Superior temporal gyrus (tissue), 1 donor: ENCODE measurements around the gene STARD3.

Source experiments
- DNase-seq: peaks from one replicate; pipeline ENCODE4 v3.0.0-alpha.2; 2016; ENCODE audit errors: extremely low spot score

The STARD3 gene

DNA sequence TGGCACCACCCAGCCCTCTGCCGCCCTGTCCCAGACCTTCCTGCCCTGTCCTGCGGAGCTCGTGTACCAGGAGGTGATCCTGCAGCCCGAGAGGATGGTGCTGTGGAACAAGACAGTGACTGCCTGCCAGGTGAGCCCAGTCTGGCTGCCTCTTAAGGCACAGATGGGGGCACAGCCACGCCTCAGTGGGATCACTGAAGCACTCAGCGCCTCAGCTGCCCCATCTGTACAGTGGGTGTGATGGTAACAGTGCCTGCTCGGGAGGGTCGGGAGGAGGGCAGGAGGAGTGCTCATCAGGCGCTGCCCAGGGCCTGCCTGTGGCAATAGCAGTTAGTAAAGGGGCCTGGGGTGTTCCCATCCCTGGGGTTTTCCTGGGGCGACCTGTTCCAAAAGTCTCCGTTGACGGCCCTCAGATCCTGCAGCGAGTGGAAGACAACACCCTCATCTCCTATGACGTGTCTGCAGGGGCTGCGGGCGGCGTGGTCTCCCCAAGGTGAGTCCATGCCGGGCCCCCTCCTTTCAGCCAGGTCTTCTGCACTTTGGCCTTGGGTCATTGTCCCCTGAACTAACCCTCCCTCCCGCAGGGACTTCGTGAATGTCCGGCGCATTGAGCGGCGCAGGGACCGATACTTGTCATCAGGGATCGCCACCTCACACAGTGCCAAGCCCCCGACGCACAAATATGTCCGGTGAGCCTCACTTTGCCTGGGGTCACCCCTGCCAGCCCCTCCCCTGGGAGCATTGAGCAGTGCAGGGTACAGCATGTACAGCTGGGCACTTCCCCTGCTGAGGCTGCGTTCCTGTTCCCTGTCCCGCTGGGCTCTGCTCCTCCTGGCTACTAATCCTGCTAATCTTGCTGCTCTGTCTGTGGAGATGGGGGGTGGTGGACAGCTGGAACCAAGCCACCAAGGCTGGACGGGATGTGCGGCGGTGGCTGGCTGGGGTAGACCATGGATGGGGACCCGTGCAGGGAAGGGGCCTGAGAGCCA lies 23.7 kb downstream of the STARD3 start:
- DNase-seq, result no peak

DNA sequence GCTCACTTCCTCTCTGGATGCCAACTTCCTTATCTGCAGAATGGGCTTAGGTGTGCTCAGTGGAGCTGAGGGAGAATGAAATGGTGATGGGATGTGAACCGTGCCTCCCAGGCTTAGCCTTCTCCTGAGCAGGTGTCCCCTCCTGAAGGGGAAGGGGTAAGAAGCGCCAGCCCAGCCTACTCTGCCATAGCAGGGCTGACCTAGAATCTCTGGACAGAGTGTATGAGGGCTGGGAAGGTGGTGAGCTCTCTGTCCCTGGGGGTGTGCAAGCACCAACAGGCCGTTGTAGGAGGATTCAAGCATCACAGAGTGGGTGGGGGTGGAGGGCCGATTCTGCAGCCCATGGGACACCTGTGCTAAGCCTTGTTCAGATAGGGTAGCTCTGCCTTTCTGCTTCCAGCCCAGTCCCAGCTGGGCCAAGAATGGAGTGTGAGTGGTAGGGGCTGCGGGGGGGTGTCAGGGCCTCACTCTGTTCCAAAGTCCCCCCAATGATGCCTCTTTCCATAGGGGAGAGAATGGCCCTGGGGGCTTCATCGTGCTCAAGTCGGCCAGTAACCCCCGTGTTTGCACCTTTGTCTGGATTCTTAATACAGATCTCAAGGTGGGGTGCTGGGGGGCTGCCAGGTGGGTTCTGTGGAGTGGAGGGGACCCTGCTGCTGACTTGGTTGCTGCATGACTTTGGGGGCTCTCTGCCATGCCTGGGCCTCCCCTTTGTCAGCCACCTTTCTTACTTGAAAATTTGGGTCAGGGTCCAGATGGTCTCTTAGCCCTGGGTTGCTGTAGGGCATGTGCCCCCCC lies 25.0 kb downstream of the STARD3 start:
- DNase-seq, result no peak

- DNase-seq, result no peak
These were observed 25.8 kb downstream of the STARD3 start for GRCh38 chr17:39662551-39663339.

GRCh38 chr17:39663340-39663687 lies 26.4 kb downstream of the STARD3 start:
- DNase-seq, result no peak

- DNase-seq, result no peak
These were observed 27.0 kb downstream of the STARD3 start for GRCh38 chr17:39663688-39664580.

GRCh38 chr17:39664581-39665561 lies 27.9 kb downstream of the STARD3 start, which contains the start of gene TCAP:
Gene TCAP (plus strand): TSS chr17:39665349. CDS start chr17:39665360, 11 bp downstream.
- no peak for DNase-seq

- DNase-seq, result no peak
These were observed 28.8 kb downstream of the STARD3 start for GRCh38 chr17:39665642-39666224.

DNA sequence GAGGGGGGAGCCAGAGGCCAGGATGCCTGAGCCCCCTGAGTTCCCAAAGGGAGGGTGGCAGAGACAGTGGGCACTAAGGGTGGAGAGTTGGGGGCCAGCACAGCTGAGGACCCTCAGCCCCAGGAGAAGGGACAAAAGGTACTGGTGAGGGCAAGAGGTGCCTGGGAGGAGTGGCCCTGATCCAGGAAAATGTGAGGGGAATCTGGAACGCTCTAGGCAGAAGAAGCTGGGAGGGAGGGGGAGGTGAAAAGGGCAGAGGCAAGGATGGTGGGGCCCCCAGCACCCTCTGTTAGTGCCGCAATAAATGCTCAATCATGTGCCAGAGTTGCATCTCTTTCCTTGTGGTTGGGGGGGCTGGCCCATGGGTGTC lies 29.3 kb downstream of the STARD3 start:
- no peak for DNase-seq

GRCh38 chr17:39666601-39667261 lies 29.8 kb downstream of the STARD3 start:
- no peak for DNase-seq

DNA sequence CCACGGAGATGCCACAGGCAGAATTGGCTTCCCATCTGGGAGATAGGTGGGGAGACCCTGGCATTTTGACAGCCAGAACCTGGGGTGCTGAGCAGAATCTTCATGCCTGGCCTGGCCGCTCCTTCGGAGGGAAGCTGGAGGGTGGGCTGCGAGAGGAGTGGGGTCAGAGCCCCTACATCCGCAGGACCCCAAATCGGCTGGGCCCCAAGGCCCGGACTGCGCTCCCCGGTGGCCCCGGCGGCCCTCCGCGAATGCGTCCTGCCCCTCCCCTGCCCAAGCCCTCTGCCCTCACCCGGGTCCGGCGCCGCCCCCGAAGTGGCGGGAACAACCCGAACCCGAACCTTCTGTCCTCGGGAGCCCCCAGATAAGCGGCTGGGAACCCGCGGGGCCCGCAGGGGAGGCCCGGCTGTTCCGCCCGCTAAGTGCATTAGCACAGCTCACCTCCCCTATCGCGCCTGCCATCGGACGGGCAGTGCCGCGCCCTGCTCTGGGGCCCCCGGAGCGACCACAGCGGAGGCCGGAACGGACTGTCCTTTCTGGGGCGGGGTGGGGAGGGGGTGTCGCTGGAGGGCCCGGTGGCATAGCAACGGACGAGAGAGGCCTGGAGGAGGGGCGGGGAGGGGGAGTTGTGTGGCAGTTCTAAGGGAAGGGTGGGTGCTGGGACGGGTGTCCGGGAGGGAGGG lies 30.5 kb downstream of the STARD3 start:
- no peak for DNase-seq

GRCh38 chr17:39667945-39668924 lies 31.3 kb downstream of the STARD3 start, which contains the start of gene PNMT:
Gene PNMT (plus strand): TSS chr17:39668453. CDS start chr17:39668476, 23 bp downstream.
- peak; percentile 49 for DNase-seq

DNA sequence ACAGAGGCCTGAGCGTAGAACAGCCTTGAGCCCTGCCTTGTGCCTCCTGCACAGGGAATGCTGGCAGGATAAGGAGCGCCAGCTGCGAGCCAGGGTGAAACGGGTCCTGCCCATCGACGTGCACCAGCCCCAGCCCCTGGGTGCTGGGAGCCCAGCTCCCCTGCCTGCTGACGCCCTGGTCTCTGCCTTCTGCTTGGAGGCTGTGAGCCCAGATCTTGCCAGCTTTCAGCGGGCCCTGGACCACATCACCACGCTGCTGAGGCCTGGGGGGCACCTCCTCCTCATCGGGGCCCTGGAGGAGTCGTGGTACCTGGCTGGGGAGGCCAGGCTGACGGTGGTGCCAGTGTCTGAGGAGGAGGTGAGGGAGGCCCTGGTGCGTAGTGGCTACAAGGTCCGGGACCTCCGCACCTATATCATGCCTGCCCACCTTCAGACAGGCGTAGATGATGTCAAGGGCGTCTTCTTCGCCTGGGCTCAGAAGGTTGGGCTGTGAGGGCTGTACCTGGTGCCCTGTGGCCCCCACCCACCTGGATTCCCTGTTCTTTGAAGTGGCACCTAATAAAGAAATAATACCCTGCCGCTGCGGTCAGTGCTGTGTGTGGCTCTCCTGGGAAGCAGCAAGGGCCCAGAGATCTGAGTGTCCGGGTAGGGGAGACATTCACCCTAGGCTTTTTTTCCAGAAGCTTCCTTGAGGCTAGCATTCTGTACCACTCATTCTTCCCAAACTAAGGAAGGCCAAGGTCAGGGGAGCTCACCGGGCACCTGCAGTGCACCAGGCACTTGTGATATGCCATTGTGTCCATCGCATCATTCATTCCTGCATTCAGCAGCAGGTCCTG lies 33.2 kb downstream of the STARD3 start:
- DNase-seq, result no peak

DNA sequence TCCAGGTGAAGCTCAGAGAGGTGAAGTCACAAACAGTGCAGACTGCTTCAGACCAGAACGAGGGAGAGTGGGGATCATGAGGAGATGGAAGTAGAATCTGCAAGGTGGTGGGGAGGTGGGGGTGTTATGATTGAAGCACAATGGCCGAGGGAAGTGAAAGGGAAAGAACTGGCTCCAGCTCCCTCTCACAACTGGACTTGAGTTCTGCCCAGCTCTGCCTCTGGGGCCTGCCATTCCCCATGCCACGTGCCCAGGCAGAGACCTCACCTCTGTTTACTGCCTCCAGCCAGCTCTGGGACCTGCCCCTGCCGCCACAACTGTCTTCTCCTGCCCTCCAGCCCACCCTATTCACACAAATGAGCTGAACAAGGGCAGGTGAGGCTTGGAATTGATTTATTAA lies 33.8 kb downstream of the STARD3 start:
- DNase-seq, result no peak

GRCh38 chr17:39671651-39672521 lies 34.9 kb downstream of the STARD3 start:
- DNase-seq, result peak; percentile 56
